Trophoblast cell (in vitro differentiated cells and primary cell): ENCODE measurements around the gene MARCHF7.
"Not testable (repeated sequence)": the region's sequence is repeated elsewhere in the genome, so short reads cannot be mapped to it uniquely, and the experiment has no call there.

ENCODE experiments used
- DNase-seq, 2 donors: peaks; one replicate each; pipeline ENCODE4 v3.0.0-alpha.2; 2016
- H2AFZ ChIP-seq: 2 replicates; pipeline ENCODE4 v1.6.1; 2013; ENCODE audit warnings: low read length, moderate library complexity, mild to moderate bottlenecking; ENCODE audit not compliant: insufficient read depth, poor library complexity
- H2AK5ac ChIP-seq: 2 replicates; pipeline ENCODE4 v1.6.1; 2013; ENCODE audit warnings: mild to moderate bottlenecking, low read length
- H2BK120ac ChIP-seq: 2 replicates; pipeline ENCODE4 v1.6.1; 2013; ENCODE audit warnings: low read length, mild to moderate bottlenecking, moderate library complexity; ENCODE audit not compliant: insufficient read depth, poor library complexity
- H2BK12ac ChIP-seq: 2 replicates; pipeline ENCODE4 v1.6.1; 2013; ENCODE audit warnings: mild to moderate bottlenecking, low read length, moderate library complexity
- H2BK5ac ChIP-seq: 2 replicates; pipeline ENCODE4 v1.6.1; 2013; ENCODE audit warnings: low read length, low read depth, moderate library complexity, mild to moderate bottlenecking; ENCODE audit not compliant: poor library complexity
- H3K14ac ChIP-seq: 2 replicates; pipeline ENCODE4 v1.6.1; 2013; ENCODE audit warnings: mild to moderate bottlenecking, low read length
- H3K18ac ChIP-seq: 2 replicates; pipeline ENCODE4 v1.6.1; 2013; ENCODE audit warnings: mild to moderate bottlenecking, low read length
- H3K23ac ChIP-seq: 2 replicates; pipeline ENCODE4 v1.6.1; 2013; ENCODE audit warnings: low read length
- H3K27ac ChIP-seq: 2 replicates; pipeline ENCODE4 v1.5.1; 2013; ENCODE audit warnings: low read depth, mild to moderate bottlenecking, inconsistent platforms, low read length, moderate library complexity
- H3K27me3 ChIP-seq: 2 replicates; pipeline ENCODE4 v1.6.1; 2013; ENCODE audit warnings: inconsistent platforms, mild to moderate bottlenecking, low read length, moderate library complexity; ENCODE audit not compliant: insufficient read depth
- H3K36me3 ChIP-seq, 2 experiments: 1 replicate in 1 of 2; 2 replicates in 1 of 2; pipeline ENCODE4 v1.6.1; 2013; ENCODE audit warnings: low read length in 2 of 2, mild to moderate bottlenecking in 2 of 2, moderate library complexity in 1 of 2; ENCODE audit not compliant: insufficient read depth in 2 of 2, control insufficient read depth in 1 of 2
- H3K4ac ChIP-seq: 2 replicates; pipeline ENCODE4 v1.6.1; 2013; ENCODE audit warnings: low read depth, mild to moderate bottlenecking, low read length, moderate library complexity
- H3K4me1 ChIP-seq, 2 experiments: 1 replicate in 1 of 2; 2 replicates in 1 of 2; pipeline ENCODE4 v1.6.1; 2013; ENCODE audit warnings: low read length in 2 of 2, mild to moderate bottlenecking in 2 of 2, moderate library complexity in 1 of 2; ENCODE audit not compliant: insufficient read depth in 2 of 2, control insufficient read depth in 1 of 2
- H3K4me2 ChIP-seq: 2 replicates; pipeline ENCODE4 v1.6.1; 2013; ENCODE audit warnings: inconsistent platforms, mild to moderate bottlenecking, low read length, moderate library complexity
- H3K4me3 ChIP-seq: 2 replicates; pipeline ENCODE4 v1.5.1; 2013; ENCODE audit warnings: mild to moderate bottlenecking, low read depth, low read length, inconsistent platforms
- H3K79me1 ChIP-seq: one replicate; pipeline ENCODE4 v1.6.1; 2013; ENCODE audit warnings: low read length
- H3K79me2 ChIP-seq: 2 replicates; pipeline ENCODE4 v1.6.1; 2013; ENCODE audit warnings: low read length, mild to moderate bottlenecking; ENCODE audit not compliant: control insufficient read depth, insufficient read depth, poor library complexity
- H3K9ac ChIP-seq: 2 replicates; pipeline ENCODE4 v1.6.1; 2013; ENCODE audit warnings: mild to moderate bottlenecking, low read length
- H3K9me3 ChIP-seq: 2 replicates; pipeline ENCODE4 v1.6.1; 2013; ENCODE audit warnings: low read depth, mild to moderate bottlenecking, control low read depth, inconsistent platforms, low read length; ENCODE audit not compliant: insufficient read depth
- H4K12ac ChIP-seq: 2 replicates; pipeline ENCODE4 v1.6.1; 2013; ENCODE audit warnings: low read depth, mild to moderate bottlenecking, low read length, moderate library complexity
- H4K8ac ChIP-seq: 2 replicates; pipeline ENCODE4 v1.6.1; 2013; ENCODE audit warnings: low read depth, mild to moderate bottlenecking, low read length, moderate library complexity
- H4K91ac ChIP-seq: one replicate; pipeline ENCODE4 v1.6.1; 2013; ENCODE audit warnings: low read depth, mild to moderate bottlenecking, low read length, moderate library complexity
- WGBS: extraction: QIAGEN DNeasy Blood & Tissue Kit; methylation state at CpG from one replicate; pipeline ENCODE4 v1.1.7; 2013; ENCODE audit warnings: missing lambda C conversion rate; ENCODE audit not compliant: insufficient read length, insufficient coverage; ENCODE audit errors: extremely low coverage; 5-methylcytosine and 5-hydroxymethylcytosine counted together

The MARCHF7 gene

DNA sequence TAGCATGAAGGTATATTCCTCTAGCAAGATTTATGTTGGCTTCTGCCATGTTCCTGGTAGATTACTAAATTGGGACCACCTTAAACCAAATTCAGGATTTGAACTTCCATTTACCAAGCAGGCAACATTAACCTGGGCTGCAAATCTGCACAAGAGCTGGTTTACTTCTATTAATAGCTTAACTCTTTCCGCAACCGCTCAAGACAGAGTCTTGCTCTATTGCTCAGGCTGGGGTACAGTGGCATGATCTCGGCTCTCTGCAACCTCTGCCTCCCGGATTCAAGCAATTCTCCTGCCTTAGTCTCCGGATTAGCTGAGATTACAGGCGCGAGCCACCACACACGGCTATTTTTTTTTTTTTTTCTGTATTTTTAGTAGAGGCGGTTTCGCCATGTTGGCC lies 8.4 kb downstream of the MARCHF7 start:
- H2AK5ac ChIP-seq, result no peak overlapping the region
- H3K79me1 ChIP-seq, result no peaks in the 10 kb centered on the region
- H3K27me3 ChIP-seq, result no peaks in the 10 kb centered on the region
- peak overlapping the region; percentile 30 for H3K4ac ChIP-seq
- H4K91ac ChIP-seq, result no peak overlapping the region
- peaks cover 4% of the 10 kb centered on the region in 2 experiments for H3K4me1 ChIP-seq
- H3K27ac ChIP-seq, result no peak overlapping the region
- no peak overlapping the region for H3K4me3 ChIP-seq
- H3K9me3 ChIP-seq, result no peaks in the 10 kb centered on the region
- H2BK12ac ChIP-seq, result no peak overlapping the region
- H3K14ac ChIP-seq, result no peak overlapping the region
- H3K4me2 ChIP-seq, result no peak overlapping the region
- H4K8ac ChIP-seq, result no peak overlapping the region
- H3K9ac ChIP-seq, result no peak overlapping the region
- H3K36me3 ChIP-seq, result peaks cover 17 to 23% of the 10 kb centered on the region in 2 experiments
- H2BK120ac ChIP-seq, result no peak overlapping the region
- H3K18ac ChIP-seq, result no peak overlapping the region
- WGBS, result no CpG with 5 or more reads among the region's 10 CpGs
- H2AFZ ChIP-seq, result no peak overlapping the region
- H3K79me2 ChIP-seq, result peaks cover 26% of the 10 kb centered on the region
- DNase-seq, result no peak
- no peak overlapping the region for H3K23ac ChIP-seq
- H2BK5ac ChIP-seq, result no peak overlapping the region
- H4K12ac ChIP-seq, result no peak overlapping the region

DNA sequence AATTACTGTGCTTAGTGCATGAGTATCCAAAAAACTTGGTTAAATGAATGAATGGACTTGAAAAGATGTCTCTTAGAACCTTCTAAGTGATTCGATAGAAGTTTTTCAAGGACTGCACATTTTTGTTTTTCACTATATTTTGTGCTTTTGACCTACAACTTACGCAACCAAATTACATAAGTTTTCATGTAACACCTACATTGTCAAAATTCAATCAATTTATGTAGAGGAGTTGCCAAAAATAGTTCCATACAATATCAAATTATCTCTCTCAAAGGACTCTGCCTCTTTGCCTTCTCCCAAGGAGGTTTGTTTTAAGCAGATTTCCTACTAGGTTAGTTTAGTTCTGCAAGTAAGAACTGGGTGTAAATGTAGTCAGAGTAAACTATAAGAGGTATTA lies 10.3 kb downstream of the MARCHF7 start:
- no peak overlapping the region for H2BK5ac ChIP-seq
- H2BK120ac ChIP-seq, result no peak overlapping the region
- H3K23ac ChIP-seq, result no peak overlapping the region
- H3K4me3 ChIP-seq, result no peak overlapping the region
- H3K4me2 ChIP-seq, result no peak overlapping the region
- no peak overlapping the region for H2BK12ac ChIP-seq
- H4K8ac ChIP-seq, result no peak overlapping the region
- no peak overlapping the region for H3K9ac ChIP-seq
- H2AFZ ChIP-seq, result no peak overlapping the region
- H3K14ac ChIP-seq, result no peak overlapping the region
- H3K79me1 ChIP-seq, result no peaks in the 10 kb centered on the region
- H3K27me3 ChIP-seq, result no peaks in the 10 kb centered on the region
- H3K4me1 ChIP-seq, result no peaks in the 10 kb centered on the region
- WGBS, result no CpG with 5 or more reads among the region's 2 CpGs
- no peaks in the 10 kb centered on the region for H3K9me3 ChIP-seq
- peaks cover 25% of the 10 kb centered on the region for H3K79me2 ChIP-seq
- H3K18ac ChIP-seq, result no peak overlapping the region
- H4K91ac ChIP-seq, result no peak overlapping the region
- no peak overlapping the region for H3K27ac ChIP-seq
- no peak overlapping the region for H4K12ac ChIP-seq
- H3K36me3 ChIP-seq, result peaks cover 13 to 15% of the 10 kb centered on the region in 2 experiments
- no peak for DNase-seq
- no peak overlapping the region for H2AK5ac ChIP-seq
- peak overlapping the region; percentile 95 for H3K4ac ChIP-seq

GRCh38 chr2:159724795-159725572 lies 12.7 kb downstream of the MARCHF7 start:
- WGBS, result no CpG with 5 or more reads among the region's 6 CpGs
- H3K27ac ChIP-seq, H2BK120ac ChIP-seq, H3K4me3 ChIP-seq, H3K23ac ChIP-seq, H3K27me3 ChIP-seq, H3K79me1 ChIP-seq, H4K12ac ChIP-seq, H2BK5ac ChIP-seq, H3K4me2 ChIP-seq, H2AK5ac ChIP-seq, H3K9ac ChIP-seq, H3K4me1 ChIP-seq, H3K14ac ChIP-seq, H2AFZ ChIP-seq, H3K18ac ChIP-seq, H4K8ac ChIP-seq, DNase-seq, H2BK12ac ChIP-seq, H4K91ac ChIP-seq, H3K9me3 ChIP-seq: not testable (repeated sequence)
- H3K4ac ChIP-seq, result peak overlapping the region; percentile 97
- peaks cover 20% of the 10 kb centered on the region for H3K79me2 ChIP-seq
- H3K36me3 ChIP-seq, result peaks cover 9 to 13% of the 10 kb centered on the region in 2 experiments

DNA sequence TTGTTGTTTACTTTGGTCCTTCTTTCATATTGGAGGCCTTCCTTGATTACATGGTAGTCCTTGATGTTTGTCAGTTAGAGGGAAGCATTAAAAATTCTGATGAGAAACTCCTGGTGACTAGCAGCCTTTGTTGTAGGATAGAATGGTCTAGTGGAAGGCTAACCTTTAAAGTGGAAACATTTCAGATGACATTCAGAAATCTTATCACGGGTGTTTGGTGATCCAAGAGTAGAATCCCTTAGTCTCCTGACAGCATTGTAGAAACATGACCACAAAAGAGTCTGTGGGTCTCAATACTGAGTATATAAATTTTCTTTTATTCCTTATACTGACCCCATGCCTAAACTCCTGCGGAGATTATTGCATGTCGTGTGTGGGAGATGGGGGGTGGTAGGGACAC lies 13.4 kb downstream of the MARCHF7 start:
- Histone ChIP-seq H3K4me1 (no peaks in the 10 kb centered on the region), H2BK12ac (no peak overlapping the region), H3K14ac (no peak overlapping the region), H2AK5ac (no peak overlapping the region), H2BK5ac (no peak overlapping the region), H3K9ac (no peak overlapping the region), H3K23ac (no peak overlapping the region), H3K4me2 (no peak overlapping the region), H3K9me3 (no peaks in the 10 kb centered on the region), H4K12ac (no peak overlapping the region), H3K79me2 (peaks cover 18% of the 10 kb centered on the region), H3K4me3 (no peak overlapping the region), H3K27ac (no peak overlapping the region), H2AFZ (no peak overlapping the region), H3K18ac (no peak overlapping the region), H4K91ac (no peak overlapping the region), H3K4ac (peak overlapping the region; percentile 99), H3K27me3 (no peaks in the 10 kb centered on the region), H4K8ac (no peak overlapping the region), H3K36me3 (peaks cover 7 to 9% of the 10 kb centered on the region in 2 experiments), H2BK120ac (no peak overlapping the region), H3K79me1 (no peaks in the 10 kb centered on the region)
- no peak for DNase-seq
- no CpG with 5 or more reads among the region's 3 CpGs for WGBS
